ENCODE measurements around the gene ADRB1.

ADRB1 gene

DNA sequence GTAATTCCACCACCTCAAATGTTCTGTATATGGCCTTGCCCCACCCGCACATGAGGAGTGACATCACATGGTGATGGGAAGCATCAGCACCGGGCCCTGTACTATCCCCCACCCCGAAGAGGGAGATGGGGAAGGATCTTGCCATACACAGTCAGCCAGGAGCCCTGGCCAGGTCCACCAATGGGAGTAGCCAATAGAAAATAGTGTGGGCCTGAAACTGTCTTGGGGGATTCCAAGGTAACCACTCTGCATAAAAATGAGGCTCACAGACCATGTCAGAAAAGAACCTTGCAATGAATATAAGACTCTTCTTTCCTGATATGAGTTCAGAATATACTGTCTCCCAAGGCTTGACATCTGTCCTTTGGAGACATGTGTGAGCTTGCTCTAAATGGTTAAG lies 51.1 kb downstream of the ADRB1 start:
- in situ Hi-C loops (cut with HindIII; ENCODE audit: low sequenced_read_pairs): no loop called here
- DNase-seq (ENCODE audit: low read depth, low spot score): no peak
- TF ChIP-seq, protein P1, sequence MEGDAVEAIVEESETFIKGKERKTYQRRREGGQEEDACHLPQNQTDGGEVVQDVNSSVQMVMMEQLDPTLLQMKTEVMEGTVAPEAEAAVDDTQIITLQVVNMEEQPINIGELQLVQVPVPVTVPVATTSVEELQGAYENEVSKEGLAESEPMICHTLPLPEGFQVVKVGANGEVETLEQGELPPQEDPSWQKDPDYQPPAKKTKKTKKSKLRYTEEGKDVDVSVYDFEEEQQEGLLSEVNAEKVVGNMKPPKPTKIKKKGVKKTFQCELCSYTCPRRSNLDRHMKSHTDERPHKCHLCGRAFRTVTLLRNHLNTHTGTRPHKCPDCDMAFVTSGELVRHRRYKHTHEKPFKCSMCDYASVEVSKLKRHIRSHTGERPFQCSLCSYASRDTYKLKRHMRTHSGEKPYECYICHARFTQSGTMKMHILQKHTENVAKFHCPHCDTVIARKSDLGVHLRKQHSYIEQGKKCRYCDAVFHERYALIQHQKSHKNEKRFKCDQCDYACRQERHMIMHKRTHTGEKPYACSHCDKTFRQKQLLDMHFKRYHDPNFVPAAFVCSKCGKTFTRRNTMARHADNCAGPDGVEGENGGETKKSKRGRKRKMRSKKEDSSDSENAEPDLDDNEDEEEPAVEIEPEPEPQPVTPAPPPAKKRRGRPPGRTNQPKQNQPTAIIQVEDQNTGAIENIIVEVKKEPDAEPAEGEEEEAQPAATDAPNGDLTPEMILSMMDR (IDR thresholded peaks at IDR 0.05; ENCODE audit: low read depth, low read length): no peak
- no peak overlapping the region for H3K4me3 ChIP-seq (ENCODE audit: low read depth, low read length)

DNA sequence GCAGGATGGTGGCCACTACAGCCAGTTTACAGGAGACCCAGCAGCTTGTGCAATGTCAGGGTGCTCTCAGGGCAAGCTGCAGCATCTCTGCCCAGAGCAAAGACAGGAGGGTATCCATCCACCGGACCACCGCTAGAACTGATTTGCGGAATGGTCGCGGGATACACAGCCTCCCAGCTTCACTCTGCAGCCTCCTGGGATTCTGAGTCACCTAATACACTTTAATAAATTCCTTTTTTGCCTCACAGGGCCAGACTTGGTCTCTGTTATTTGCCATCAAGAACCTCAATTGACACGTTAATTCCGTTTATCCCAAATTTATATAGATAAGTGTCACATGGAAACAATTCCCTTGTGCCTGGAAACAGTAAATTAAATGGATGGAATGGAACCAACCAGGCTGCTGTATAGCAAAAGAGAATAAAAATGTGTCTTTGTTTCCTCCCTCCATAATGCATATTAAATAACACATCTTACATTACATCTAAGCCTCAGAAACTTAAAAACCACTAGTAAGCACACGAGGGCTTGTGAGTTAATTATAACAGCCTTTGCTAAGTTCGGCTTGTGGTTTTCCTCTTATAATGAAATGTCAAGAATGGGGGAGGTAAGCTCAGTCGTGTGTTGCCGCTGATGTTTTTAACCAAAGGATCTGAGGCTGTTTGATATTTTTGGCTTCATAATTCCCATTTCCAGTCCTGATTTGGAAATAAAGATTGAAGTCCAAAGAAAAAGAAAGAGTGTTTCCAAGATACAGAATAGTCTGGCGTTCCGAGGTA lies 52.1 kb downstream of the ADRB1 start:
- H3K4me3 ChIP-seq (ENCODE audit: low read depth, low read length): no peak overlapping the region
- no peak for DNase-seq (ENCODE audit: low read depth, low spot score)
- TF ChIP-seq, protein P1 (IDR thresholded peaks at IDR 0.05; ENCODE audit: low read depth, low read length): no peak
- in situ Hi-C loops (cut with HindIII; ENCODE audit: low sequenced_read_pairs): no loop called here
